ELR (cell line): ENCODE measurements around the gene IL10RA.

Experiments
- DNase-seq: peaks from one replicate; pipeline ENCODE4 v3.0.0-alpha.2; 2015; ENCODE audit warnings: low read depth

Gene IL10RA

DNA sequence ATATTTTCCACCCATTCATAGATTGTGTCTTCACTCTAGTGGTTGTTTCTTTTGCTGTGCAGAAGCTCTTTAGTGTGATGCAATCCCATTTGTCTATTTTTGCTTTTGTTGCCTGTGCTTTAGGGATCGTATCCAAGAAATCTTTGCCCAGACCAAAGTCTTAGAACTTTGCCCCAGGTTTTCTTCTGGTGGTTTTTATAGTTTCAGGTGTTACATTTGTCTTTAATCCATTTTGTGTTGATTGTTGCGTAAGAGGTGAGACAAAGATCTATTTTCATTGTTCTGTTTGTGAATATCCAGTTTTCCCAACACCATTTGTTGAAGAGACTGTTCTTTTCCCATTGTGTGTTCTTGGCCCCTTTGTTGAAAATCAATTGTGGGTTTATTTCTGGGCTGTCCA is 6.4 kb downstream of the IL10RA start:
- DNase-seq = no peak

DNA sequence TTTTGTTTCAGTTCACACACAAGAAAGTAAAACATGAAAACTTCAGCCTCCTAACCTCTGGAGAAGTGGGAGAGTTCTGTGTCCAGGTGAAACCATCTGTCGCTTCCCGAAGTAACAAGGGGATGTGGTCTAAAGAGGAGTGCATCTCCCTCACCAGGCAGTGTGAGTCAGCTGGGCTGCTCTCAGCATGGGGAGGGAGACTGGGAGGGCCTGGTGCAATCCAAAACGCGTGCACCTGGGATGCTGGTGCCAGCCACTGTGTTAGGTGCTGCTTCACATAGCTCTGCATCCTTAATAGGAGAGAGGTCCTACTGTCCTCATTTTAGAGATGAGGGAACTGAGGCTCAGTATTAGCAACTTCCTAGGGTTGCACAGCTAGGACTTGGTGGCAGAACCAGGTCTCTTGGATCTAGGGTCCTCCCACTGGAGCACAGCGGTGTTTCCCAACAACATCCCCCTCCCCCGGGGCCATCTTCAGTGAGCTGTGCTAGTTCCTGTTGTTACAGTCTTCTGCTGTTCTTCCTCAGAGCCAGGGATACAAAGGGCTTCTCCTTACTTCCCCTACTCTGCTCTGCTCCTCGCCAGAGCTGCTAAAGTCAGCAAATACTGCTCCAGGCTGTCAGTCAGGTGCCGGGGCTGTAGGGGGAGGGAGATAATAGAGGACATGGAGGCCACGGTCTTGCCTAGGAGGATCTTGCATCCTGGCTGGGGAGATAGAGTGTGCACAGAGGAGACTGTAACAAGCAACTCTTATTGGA is 8.0 kb downstream of the IL10RA start:
- no peak for DNase-seq

DNA sequence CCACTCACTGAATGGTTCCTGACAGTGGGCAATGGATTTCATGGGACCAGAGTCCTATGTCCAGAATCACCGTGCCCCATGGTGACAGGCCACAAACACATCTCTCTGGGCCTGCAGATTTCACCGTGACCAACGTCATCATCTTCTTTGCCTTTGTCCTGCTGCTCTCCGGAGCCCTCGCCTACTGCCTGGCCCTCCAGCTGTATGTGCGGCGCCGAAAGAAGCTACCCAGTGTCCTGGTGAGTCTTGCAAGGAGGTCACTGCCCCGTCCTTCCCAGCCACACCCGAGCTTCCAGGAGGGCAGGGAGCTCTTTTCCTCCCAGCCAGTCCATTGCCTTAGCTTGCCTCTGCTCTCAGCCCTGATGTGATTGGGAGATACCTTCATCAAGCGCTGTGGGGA is 9.3 kb downstream of the IL10RA start:
- DNase-seq = no peak

DNA sequence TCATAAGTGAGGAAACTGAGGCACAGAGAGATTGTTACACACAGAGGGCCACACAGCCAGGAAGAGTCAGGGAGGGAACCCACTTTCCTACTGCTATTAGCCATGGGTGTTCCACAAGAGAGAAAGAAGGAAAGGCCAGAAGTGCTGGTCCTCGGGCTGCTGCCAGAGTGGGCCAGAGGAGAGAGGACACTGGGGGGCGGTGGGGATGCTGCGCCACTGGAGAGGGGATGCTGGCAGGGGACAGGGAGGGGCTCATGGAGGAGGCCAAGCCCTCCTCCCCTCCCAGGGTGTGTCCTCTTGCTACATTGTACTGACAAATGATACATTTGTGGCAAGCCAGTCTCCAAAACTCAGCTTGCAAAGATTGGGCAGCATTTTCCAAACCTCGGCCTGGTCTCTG is 9.9 kb downstream of the IL10RA start:
- DNase-seq = no peak

DNA sequence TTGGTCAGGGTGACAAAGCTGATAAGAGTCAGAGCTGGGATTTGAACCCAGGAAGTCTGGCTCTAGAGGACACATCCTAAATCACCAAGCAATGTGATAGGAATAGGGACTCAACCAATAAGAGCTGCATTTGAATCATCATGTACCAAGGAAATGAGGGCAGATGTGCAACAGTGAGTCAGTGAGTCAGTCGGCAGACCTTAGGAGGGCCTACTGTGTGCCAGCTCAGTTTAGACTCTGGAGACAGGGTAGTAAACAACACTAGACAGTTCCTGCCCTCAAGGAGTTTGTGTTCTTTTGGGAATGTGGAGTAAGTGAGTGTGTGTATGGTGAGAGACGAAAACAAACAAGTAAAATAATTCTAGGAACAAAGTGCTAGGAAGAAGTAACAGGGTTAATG is 11.2 kb downstream of the IL10RA start:
- no peak for DNase-seq

DNA sequence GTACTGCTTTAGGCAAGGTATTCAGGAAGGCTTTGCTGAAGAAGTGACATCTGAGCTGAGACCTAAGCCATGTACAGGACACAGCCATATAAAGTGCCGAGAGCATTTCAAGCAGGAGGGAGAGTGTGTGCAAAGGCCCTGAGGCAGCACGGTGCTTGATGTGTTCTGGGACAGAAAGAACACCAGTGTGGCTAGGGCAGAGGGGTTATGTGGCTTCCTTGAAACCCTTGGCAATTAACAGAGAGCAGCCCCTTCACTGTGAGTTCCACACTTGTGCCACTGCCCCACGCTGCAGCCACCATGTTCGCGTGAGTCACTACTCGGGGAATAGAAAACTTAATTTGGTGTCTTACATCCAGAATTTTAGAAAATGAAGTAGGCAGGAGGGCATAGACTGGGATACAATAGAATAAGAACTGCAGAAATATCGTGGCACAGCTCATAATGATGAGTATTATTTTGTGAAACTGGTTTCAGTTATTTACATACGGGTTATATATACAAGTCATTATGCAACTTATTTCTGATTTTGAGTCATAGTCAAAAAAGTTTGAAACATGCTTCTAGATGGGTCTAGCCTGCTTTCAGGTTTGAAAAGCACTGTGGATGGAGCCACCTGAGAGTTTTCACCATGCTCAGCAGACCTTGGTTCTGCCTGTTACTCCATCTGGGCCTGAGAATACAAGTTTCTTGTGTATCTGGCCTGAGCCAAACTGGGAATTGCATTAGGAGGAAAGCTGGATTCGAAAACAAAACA is 11.8 kb downstream of the IL10RA start:
- no peak for DNase-seq

DNA sequence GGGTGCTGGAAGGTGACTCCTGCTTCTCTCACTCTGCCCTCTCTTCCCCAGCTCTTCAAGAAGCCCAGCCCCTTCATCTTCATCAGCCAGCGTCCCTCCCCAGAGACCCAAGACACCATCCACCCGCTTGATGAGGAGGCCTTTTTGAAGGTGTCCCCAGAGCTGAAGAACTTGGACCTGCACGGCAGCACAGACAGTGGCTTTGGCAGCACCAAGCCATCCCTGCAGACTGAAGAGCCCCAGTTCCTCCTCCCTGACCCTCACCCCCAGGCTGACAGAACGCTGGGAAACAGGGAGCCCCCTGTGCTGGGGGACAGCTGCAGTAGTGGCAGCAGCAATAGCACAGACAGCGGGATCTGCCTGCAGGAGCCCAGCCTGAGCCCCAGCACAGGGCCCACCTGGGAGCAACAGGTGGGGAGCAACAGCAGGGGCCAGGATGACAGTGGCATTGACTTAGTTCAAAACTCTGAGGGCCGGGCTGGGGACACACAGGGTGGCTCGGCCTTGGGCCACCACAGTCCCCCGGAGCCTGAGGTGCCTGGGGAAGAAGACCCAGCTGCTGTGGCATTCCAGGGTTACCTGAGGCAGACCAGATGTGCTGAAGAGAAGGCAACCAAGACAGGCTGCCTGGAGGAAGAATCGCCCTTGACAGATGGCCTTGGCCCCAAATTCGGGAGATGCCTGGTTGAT is 12.6 kb downstream of the IL10RA start:
- DNase-seq = no peak

DNA sequence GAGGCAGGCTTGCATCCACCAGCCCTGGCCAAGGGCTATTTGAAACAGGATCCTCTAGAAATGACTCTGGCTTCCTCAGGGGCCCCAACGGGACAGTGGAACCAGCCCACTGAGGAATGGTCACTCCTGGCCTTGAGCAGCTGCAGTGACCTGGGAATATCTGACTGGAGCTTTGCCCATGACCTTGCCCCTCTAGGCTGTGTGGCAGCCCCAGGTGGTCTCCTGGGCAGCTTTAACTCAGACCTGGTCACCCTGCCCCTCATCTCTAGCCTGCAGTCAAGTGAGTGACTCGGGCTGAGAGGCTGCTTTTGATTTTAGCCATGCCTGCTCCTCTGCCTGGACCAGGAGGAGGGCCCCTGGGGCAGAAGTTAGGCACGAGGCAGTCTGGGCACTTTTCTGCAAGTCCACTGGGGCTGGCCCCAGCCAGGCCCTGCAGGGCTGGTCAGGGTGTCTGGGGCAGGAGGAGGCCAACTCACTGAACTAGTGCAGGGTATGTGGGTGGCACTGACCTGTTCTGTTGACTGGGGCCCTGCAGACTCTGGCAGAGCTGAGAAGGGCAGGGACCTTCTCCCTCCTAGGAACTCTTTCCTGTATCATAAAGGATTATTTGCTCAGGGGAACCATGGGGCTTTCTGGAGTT is 13.3 kb downstream of the IL10RA start:
- DNase-seq = no peak

DNA sequence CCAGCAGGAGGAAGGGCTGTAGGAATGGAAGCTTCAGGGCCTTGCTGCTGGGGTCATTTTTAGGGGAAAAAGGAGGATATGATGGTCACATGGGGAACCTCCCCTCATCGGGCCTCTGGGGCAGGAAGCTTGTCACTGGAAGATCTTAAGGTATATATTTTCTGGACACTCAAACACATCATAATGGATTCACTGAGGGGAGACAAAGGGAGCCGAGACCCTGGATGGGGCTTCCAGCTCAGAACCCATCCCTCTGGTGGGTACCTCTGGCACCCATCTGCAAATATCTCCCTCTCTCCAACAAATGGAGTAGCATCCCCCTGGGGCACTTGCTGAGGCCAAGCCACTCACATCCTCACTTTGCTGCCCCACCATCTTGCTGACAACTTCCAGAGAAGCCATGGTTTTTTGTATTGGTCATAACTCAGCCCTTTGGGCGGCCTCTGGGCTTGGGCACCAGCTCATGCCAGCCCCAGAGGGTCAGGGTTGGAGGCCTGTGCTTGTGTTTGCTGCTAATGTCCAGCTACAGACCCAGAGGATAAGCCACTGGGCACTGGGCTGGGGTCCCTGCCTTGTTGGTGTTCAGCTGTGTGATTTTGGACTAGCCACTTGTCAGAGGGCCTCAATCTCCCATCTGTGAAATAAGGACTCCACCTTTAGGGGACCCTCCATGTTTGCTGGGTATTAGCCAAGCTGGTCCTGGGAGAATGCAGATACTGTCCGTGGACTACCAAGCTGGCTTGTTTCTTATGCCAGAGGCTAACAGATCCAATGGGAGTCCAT is 14.1 kb downstream of the IL10RA start:
- no peak for DNase-seq

DNA sequence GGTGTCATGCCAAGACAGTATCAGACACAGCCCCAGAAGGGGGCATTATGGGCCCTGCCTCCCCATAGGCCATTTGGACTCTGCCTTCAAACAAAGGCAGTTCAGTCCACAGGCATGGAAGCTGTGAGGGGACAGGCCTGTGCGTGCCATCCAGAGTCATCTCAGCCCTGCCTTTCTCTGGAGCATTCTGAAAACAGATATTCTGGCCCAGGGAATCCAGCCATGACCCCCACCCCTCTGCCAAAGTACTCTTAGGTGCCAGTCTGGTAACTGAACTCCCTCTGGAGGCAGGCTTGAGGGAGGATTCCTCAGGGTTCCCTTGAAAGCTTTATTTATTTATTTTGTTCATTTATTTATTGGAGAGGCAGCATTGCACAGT is 14.6 kb downstream of the IL10RA start:
- DNase-seq = no peak

DNA sequence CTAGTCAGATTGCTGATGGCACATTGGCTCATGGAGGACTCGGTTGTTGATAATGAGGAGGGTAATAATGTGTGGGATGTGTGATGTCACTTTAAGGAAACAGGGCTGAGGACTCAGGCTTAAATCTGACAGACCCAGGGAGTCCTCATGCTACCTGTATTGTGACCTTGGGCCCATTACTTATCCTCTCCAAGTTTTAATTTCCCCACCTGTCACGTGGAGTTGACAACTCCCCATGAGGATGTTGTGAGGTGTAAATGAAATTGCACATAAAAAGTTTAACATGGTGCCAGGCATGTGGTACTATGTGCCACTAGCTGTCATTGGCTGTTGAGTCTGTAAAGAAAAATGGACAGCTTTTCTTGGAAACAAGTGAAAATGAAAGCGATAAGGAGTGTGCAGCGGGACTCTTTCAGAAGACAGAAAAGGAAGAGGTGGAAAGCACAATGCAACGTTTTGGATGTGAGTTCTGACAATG is 15.3 kb downstream of the IL10RA start:
- DNase-seq = no peak

DNA sequence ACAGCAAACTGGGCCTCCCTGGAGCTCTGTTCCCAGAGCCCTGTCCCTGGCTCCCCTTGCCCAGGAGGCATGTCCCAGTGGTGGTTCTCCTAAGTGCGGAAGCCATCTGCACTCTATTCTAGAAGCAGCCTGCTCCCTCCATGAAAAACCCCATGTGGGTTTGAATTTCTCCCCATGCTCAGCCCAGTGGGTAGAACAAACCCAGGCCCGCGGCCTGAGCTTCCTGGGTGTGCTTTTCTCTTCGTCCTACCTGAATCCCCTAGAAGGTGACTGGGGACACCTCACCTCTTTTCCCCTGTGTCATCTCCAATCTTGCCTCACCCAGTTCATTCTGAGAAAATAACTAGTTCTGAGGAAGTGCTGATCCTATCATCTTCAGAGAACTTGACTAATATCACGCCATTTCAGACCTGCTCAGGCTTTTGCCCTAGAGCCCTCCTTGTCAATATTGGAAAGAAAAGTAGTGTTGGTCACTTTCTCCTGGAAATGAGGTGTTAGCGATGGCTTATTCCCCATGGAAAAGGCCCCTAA is 15.9 kb downstream of the IL10RA start:
- no peak for DNase-seq

DNA sequence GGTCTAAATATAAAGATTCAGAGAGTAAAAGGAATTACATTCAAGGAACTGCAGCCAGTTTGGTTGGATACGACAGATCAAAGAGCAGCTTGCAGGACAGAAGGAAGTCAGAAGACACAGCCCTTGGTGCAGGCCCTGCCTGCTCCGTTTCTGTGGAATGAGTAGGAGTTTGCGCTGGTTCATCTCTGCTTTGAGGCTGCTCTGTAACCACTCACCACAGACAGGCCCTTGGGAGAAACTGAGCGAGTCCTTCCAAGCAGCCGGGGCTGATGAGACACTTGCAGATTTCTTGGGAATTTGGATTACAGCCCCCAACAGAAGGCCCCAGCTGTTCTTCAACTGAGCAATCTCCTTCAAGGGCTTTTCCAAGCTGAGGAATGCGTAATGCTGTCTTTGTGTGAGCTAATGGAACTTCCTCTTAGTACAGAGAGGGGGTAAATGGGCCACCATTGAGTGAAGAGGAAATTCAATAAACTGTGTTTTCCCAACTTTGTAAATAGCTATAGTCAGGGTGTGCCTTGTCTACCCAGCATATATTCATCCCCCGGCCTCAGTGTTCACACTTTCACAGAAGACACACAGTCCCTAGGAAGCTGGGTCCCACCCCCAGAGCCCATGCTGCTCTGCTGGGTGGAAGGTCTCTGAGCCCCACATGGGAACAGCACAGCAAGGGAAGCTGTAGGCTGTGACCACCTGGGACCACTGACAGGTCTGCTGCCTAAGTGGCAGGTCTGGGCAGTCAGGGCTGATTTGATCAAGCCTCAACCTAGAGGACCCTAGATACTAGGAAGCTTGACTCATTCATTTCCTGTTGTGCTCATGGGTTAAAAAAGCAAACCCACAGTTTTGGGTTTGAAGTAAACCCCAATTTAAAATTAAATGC is 16.6 kb downstream of the IL10RA start:
- no peak for DNase-seq

DNA sequence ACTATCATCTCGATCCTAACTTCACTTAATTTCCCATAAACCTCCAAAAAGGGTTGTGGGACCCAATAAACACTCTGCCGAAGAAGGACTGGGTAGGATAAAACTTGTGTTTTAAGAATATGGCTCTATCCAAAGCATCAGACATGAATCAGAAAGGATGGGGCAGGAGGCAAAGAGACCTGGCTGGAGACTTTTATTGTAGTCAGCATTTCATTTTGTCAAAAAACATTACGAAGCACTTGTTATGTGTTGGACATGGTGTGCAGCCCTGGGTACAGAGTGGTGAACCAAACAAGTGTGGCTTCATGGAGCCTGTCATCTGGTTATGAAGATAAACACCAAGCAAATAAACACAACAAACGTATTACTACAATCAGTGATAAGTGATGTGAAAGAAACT is 17.3 kb downstream of the IL10RA start:
- no peak for DNase-seq

DNA sequence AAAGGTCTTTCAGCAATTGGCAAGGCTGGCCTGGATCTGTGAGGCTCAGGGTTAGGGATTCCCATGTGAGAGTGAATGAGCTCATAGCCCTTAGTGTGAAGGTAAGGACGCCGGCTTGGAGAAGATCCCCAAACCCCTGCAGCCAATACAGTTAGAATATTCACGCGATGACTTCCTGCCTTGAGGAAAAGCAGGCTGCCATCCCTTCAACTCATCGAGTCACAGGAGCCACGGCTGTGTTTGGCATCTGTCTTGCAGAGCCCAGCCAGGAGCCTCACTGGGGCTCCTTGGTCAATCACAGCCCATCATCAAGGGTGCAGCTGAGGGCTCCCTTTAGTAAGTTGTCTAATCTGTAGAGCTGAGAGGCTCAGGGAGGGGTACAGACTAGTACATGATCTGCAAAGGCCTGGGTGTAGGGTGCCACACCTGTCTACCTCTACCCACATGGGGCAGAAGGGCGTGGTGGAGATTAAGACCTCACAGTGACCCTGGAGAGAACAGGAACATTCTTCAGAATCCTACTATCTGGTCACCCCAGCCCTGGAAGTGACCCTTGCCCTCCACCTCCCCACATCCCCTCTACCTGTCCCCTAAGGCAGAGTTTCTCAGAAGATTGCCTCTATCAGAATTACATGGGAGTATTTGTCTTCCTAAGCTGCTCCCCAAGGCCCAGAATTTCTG is 18.5 kb downstream of the IL10RA start:
- no peak for DNase-seq

DNA sequence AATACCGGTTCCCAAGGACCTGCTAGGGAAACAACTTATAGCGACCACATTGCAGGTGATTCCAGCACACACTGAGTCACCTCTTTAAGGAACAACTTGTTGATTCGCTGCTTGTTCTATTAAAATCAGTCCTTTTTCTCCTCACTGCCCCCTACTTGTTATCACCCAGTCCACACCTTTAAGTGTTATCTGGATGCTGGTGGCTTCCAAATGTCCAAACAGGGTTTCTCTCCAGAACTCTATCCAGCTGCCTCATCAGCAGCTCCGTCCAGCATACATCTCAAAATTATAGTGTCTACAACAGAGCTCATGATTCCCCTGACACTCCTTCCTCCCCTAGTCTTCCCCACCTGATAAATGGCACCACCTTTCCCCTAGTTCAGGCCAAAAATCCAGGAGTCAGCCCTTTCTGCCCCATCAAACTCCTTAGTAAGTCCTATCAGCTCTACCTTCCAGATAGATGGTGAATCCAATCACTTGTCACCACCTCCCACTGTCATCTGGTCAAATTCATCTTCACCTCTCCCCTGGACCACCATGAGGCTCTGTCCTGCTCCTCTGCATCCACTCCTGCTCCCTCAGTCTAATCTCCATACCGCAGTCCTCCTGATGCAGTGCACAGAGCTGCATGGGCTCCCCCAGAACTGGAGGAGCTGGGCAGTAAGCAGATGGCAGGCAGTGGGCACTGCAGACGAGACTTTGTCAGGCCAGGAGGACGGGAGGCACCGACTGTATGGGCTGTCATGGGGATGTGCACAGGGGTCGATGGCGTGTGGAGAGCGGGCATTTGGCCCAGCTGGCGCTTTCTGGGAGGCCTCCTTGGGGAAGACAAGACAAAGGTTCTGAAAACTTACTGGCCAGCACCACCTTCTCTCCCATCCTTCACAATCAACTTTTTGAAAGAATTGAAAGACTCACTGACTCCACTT is 19.3 kb downstream of the IL10RA start:
- DNase-seq = no peak

DNA sequence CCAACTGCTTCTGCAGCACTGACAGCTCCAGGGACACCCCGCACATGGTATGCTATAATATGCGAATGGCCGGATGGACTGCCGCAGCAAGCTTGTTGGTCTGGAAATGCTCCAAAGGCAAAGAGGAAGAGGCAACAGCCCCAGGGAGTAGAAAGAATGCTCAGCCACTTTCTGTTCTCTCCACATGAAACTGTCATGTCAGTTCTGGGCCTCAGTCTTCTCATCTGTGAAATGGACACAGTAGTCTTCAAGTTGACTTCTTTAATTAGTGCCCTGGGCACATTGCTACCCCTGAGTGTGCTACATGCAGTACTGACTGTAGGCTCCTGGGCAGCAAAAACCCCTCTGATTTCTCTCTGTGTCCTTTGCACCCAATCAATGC is 19.9 kb downstream of the IL10RA start:
- no peak for DNase-seq

DNA sequence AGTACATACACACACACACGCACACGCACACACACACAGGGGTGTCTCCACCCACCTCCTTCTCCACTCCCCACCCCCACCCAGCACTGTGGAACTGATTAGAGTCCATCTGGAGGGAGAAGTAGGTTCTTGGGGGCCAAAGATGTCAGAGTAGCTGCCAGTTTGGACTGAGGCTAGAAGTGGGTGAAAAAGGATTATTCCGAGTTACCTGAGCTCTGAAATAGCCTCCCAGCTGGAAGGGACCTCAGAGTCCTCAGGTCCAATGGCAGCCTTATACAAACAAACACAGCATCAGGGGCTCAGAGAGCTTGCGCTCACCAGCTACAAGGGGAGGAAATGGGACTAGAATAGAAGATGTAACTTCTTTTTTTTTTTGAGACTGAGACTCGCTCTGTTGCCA is 20.8 kb downstream of the IL10RA start:
- no peak for DNase-seq
